SHP77 treated with DMSO at 0.1 percent for 48 hours (cell line): ENCODE measurements around the gene SAMD11.
A peak's percentile ranks its signal among the peaks of the same experiment; 100 is the strongest.

Source experiments
- DNase-seq: peaks from one replicate; lab custom pipeline; 2025; lab: John Stamatoyannopoulos, UW

SAMD11 gene

GRCh38 chr1:905071-905749 is 18.5 kb upstream of the SAMD11 start:
- DNase-seq: no peak

GRCh38 chr1:905811-906599 is 17.7 kb upstream of the SAMD11 start:
- DNase-seq: no peak

GRCh38 chr1:906600-907420 is 16.9 kb upstream of the SAMD11 start:
- no peak for DNase-seq

- no peak for DNase-seq
These were observed 15.9 kb upstream of the SAMD11 start for GRCh38 chr1:907611-908451.

GRCh38 chr1:908661-909060 is 15.1 kb upstream of the SAMD11 start:
- DNase-seq: no peak

GRCh38 chr1:909861-910310 is 13.8 kb upstream of the SAMD11 start:
- no peak for DNase-seq

- DNase-seq: no peak
These were observed 13.3 kb upstream of the SAMD11 start for GRCh38 chr1:910311-910880.

- peak; percentile 36 for DNase-seq
These were observed 12.6 kb upstream of the SAMD11 start for GRCh38 chr1:910881-911721.

GRCh38 chr1:911875-912739 is 11.6 kb upstream of the SAMD11 start:
- DNase-seq: no peak

- no peak for DNase-seq
These were observed 10.9 kb upstream of the SAMD11 start for GRCh38 chr1:912740-913301.

GRCh38 chr1:913491-914130 is 10.1 kb upstream of the SAMD11 start:
- DNase-seq: no peak

- DNase-seq: no peak
These were observed 9.4 kb upstream of the SAMD11 start for GRCh38 chr1:914131-914890.

- no peak for DNase-seq
These were observed 8.8 kb upstream of the SAMD11 start for GRCh38 chr1:914891-915280.

GRCh38 chr1:915295-916172 is 8.2 kb upstream of the SAMD11 start:
- no peak for DNase-seq

- no peak for DNase-seq
These were observed 7.3 kb upstream of the SAMD11 start for GRCh38 chr1:916173-917075.

GRCh38 chr1:917076-917459 is 6.7 kb upstream of the SAMD11 start:
- DNase-seq: no peak
